H9 (cell line): ENCODE results near the gene TIMM13. TPM values are rescaled to one million over a fixed set of nuclear protein-coding genes. Genes with fewer than 3 reads are reported as not detected.

ENCODE experiments used
- DNase-seq: peaks from one replicate; pipeline ENCODE4 v3.0.0-alpha.2; 2017
- H2AFZ ChIP-seq: one replicate; pipeline ENCODE4 v1.6.1; 2013; ENCODE audit warnings: mild to moderate bottlenecking, low read length, control low read depth, moderate library complexity
- H2AK5ac ChIP-seq: 2 replicates; pipeline ENCODE4 v1.6.1; 2013; ENCODE audit warnings: low read length, control low read depth, mixed read lengths; ENCODE audit not compliant: insufficient read length
- H2BK120ac ChIP-seq: one replicate; pipeline ENCODE4 v1.6.1; 2013; ENCODE audit warnings: low read depth, mild to moderate bottlenecking, low read length, control low read depth, inconsistent platforms; ENCODE audit not compliant: poor library complexity, severe bottlenecking
- H2BK12ac ChIP-seq: 2 replicates; pipeline ENCODE4 v1.6.1; 2013; ENCODE audit warnings: low read length, control low read depth, mixed read lengths, low read depth; ENCODE audit not compliant: insufficient read length
- H2BK15ac ChIP-seq: 2 replicates; pipeline ENCODE4 v1.6.1; 2013; ENCODE audit warnings: low read depth, low read length, control low read depth
- H2BK20ac ChIP-seq: one replicate; pipeline ENCODE4 v1.6.1; 2013; ENCODE audit warnings: low read depth, mild to moderate bottlenecking, low read length, control low read depth, inconsistent platforms; ENCODE audit not compliant: poor library complexity, severe bottlenecking
- H2BK5ac ChIP-seq: 2 replicates; pipeline ENCODE4 v1.6.1; 2013; ENCODE audit warnings: low read length, control low read depth, mixed read lengths; ENCODE audit not compliant: insufficient read length
- H3K14ac ChIP-seq: 2 replicates; pipeline ENCODE4 v1.6.1; 2013; ENCODE audit warnings: low read length, control low read depth; ENCODE audit not compliant: insufficient read depth
- H3K18ac ChIP-seq: 2 replicates; pipeline ENCODE4 v1.6.1; 2013; ENCODE audit warnings: low read depth, mild to moderate bottlenecking, mixed read lengths, low read length, control low read depth; ENCODE audit not compliant: insufficient read length
- H3K23ac ChIP-seq: 2 replicates; pipeline ENCODE4 v1.6.1; 2013; ENCODE audit warnings: low read length, control low read depth, mixed read lengths, low read depth; ENCODE audit not compliant: insufficient read length
- H3K23me2 ChIP-seq: 2 replicates; pipeline ENCODE4 v1.6.1; 2013; ENCODE audit warnings: low read depth, mild to moderate bottlenecking, mixed read lengths, low read length, control low read depth; ENCODE audit not compliant: insufficient read length, poor library complexity, severe bottlenecking
- H3K27ac ChIP-seq: 2 replicates; pipeline ENCODE4 v1.5.1; 2013; ENCODE audit warnings: low read length, control low read depth, mixed read lengths, low read depth; ENCODE audit not compliant: insufficient read length
- H3K27me3 ChIP-seq: 2 replicates; pipeline ENCODE4 v1.6.1; 2013; ENCODE audit warnings: low read length, control low read depth, inconsistent platforms; ENCODE audit not compliant: insufficient read depth
- H3K4ac ChIP-seq: 2 replicates; pipeline ENCODE4 v1.6.1; 2013; ENCODE audit warnings: low read depth, mild to moderate bottlenecking, control low read depth, inconsistent platforms, low read length, moderate library complexity
- H3K4me1 ChIP-seq: 2 replicates; pipeline ENCODE4 v1.6.1; 2013; ENCODE audit warnings: low read length, control low read depth, inconsistent platforms; ENCODE audit not compliant: insufficient read depth
- H3K4me2 ChIP-seq: 2 replicates; pipeline ENCODE4 v1.6.1; 2013; ENCODE audit warnings: low read length, control low read depth, mixed read lengths; ENCODE audit not compliant: insufficient read length, insufficient read depth
- H3K56ac ChIP-seq: 2 replicates; pipeline ENCODE4 v1.6.1; 2013; ENCODE audit warnings: low read depth, mild to moderate bottlenecking, mixed read lengths, low read length, control low read depth; ENCODE audit not compliant: insufficient read length
- H3K79me1 ChIP-seq: 2 replicates; pipeline ENCODE4 v1.6.1; 2013; ENCODE audit warnings: low read depth, mild to moderate bottlenecking, moderate library complexity, low read length, control low read depth, inconsistent platforms; ENCODE audit not compliant: insufficient read depth, poor library complexity, severe bottlenecking
- H3K79me2 ChIP-seq: 2 replicates; pipeline ENCODE4 v1.6.1; 2013; ENCODE audit warnings: low read length, control low read depth, inconsistent platforms; ENCODE audit not compliant: insufficient read depth
- H3K9ac ChIP-seq: 2 replicates; pipeline ENCODE4 v1.6.1; 2013; ENCODE audit warnings: low read length, control low read depth, mixed read lengths; ENCODE audit not compliant: insufficient read length; ENCODE audit errors: extremely low read depth
- H3K9me3 ChIP-seq: one replicate; pipeline ENCODE4 v1.6.1; 2013; ENCODE audit warnings: low read depth, low read length, inconsistent platforms; ENCODE audit not compliant: control insufficient read depth
- H3T11ph ChIP-seq: one replicate; pipeline ENCODE4 v1.6.1; 2013; ENCODE audit warnings: mild to moderate bottlenecking, low read length, control low read depth, inconsistent platforms
- H4K20me1 ChIP-seq: one replicate; pipeline ENCODE4 v1.6.1; 2013; ENCODE audit not compliant: control insufficient read depth, insufficient read length, insufficient read depth
- H4K5ac ChIP-seq: 2 replicates; pipeline ENCODE4 v1.6.1; 2013; ENCODE audit warnings: low read depth, mild to moderate bottlenecking, mixed read lengths, low read length, control low read depth; ENCODE audit not compliant: insufficient read length
- H4K8ac ChIP-seq: replicated peaks from 2 replicates; pipeline ENCODE4 v1.6.1; 2013; ENCODE audit warnings: low read length, control low read depth, mixed read lengths, low read depth; ENCODE audit not compliant: insufficient read length
- H4K91ac ChIP-seq: 2 replicates; pipeline ENCODE4 v1.6.1; 2013; ENCODE audit warnings: low read depth, mild to moderate bottlenecking, moderate library complexity, mixed read lengths, low read length, control low read depth; ENCODE audit not compliant: insufficient read length
- H3K27ac Mint-ChIP-seq, 3 experiments: 2 replicates in 2 of 3; 3 replicates in 1 of 3; pipeline ENCODE4 v1.8.0; 2020 to 2021; ENCODE audit warnings: mixed read lengths in 3 of 3, mild to moderate bottlenecking in 1 of 3, moderate library complexity in 1 of 3
- H3K27me3 Mint-ChIP-seq: 2 replicates; pipeline ENCODE4 v1.8.0; 2021; ENCODE audit warnings: low read depth, mild to moderate bottlenecking, moderate library complexity, mixed read lengths
- H3K36me3 Mint-ChIP-seq, 3 experiments: 2 replicates in 2 of 3; 3 replicates in 1 of 3; pipeline ENCODE4 v1.8.0; 2020 to 2021; ENCODE audit warnings: low read depth in 3 of 3, mixed read lengths in 3 of 3; ENCODE audit not compliant: insufficient read depth in 1 of 3
- H3K4me1 Mint-ChIP-seq, 2 experiments: 2 replicates each; pipeline ENCODE4 v1.8.0; 2020; ENCODE audit warnings: mixed read lengths in 2 of 2
- H3K4me3 Mint-ChIP-seq, 2 experiments: 2 replicates in 1 of 2; 3 replicates in 1 of 2; pipeline ENCODE4 v1.8.0; 2020 to 2021; ENCODE audit warnings: mild to moderate bottlenecking in 2 of 2, mixed read lengths in 2 of 2, moderate library complexity in 1 of 2
- H3K9me3 Mint-ChIP-seq, 2 experiments: 2 replicates in 1 of 2; 3 replicates in 1 of 2; pipeline ENCODE4 v1.8.0; 2020; ENCODE audit warnings: mild to moderate bottlenecking in 2 of 2, mixed read lengths in 2 of 2, moderate library complexity in 1 of 2
- WGBS: extraction: QIAGEN DNeasy Blood & Tissue Kit; methylation state at CpG from one replicate; pipeline ENCODE4 v1.1.7; 2013; ENCODE audit warnings: missing lambda C conversion rate, low lambda C conversion rate, mixed read lengths; ENCODE audit not compliant: insufficient read length; ENCODE audit errors: extremely low coverage; 5-methylcytosine and 5-hydroxymethylcytosine counted together
- total RNA-seq: library from RNA; stranded (reverse); gene quantifications from 2 replicates; pipeline ENCODE4 v1.2.1, GENCODE V29; 2021
- TF ChIP-seq, protein P1 (sequence below): fragments of 200-600 bp; sonication (generic); conservative IDR thresholded peaks from 3 replicates; pipeline ENCODE4 v1.8.0; 2021; ENCODE audit warnings: antibody characterized with exemption, mild to moderate bottlenecking

TIMM13 gene
- total RNA-seq, 1 experiment from 2014 or later, result 214 TPM

DNA sequence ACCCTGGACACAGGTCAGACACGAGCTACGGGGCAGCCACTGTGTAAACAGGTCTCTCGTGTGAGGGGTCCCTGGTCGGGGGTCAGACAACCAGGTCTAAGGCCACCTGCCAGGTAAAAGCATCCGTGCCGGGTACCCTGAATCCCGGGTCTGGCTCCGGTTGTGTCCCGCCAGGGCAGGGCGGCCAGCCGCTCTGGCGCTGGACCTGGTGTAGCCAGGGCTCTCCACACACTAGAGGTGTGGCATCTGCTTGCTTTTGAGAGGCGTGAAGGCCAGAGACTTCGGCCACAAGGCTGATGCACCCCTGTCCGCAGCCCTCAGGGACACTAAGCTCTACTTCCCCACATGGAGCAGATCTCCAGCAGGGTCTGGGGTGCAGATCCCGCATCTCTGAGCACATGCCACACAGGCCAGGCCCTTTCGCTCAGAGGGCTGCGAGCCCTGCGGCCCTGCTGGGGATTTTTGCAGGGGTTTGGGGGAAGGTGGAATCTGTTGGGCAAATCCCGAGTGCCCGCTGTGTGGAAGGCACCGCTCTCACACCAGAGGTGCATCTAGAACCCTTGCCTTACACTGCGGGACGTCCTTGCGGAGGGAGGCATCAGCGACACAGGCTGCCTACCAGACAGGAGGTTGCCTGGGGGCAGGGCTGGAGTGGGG lies 13.8 kb upstream of the TIMM13 start:
- Histone ChIP-seq H3K56ac (no peak overlapping the region), H3K79me1 (peaks cover under 1% of the 10 kb centered on the region), H3K23ac (no peak overlapping the region), H2AK5ac (no peak overlapping the region), H2BK5ac (no peak overlapping the region), H3K79me2 (peaks cover 1% of the 10 kb centered on the region; the same call in 1 of the 2 replicates), H3K9ac (no peak overlapping the region), H3K27me3 (no peaks in the 10 kb centered on the region), H3K18ac (no peak overlapping the region), H3K4ac (no peak overlapping the region), H3K27ac (no peak overlapping the region), H3K4me1 (no peaks in the 10 kb centered on the region), H3T11ph (no peak overlapping the region), H3K14ac (no peak overlapping the region; the same call in 1 of the 2 replicates), H2AFZ (no peak overlapping the region), H4K20me1 (no peaks in the 10 kb centered on the region), H4K91ac (no peak overlapping the region), H3K4me2 (no peak overlapping the region), H2BK15ac (no peak overlapping the region), H3K9me3 (no peaks in the 10 kb centered on the region), H4K8ac (no peak overlapping the region), H3K23me2 (no peaks in the 10 kb centered on the region), H4K5ac (no peak overlapping the region), H2BK12ac (no peak overlapping the region), H2BK120ac (no peak overlapping the region), H2BK20ac (no peak overlapping the region)
- H3K27ac Mint-ChIP-seq, result peak overlapping the region in 1 of 3 experiments; percentile 49; a peak in 1 of 7 replicates
- H3K36me3 Mint-ChIP-seq, result peaks cover 20 to 45% (median 42%) of the 10 kb centered on the region in 3 experiments; a peak in 6 of 7 replicates
- no peak for DNase-seq
- H3K9me3 Mint-ChIP-seq, result no peaks in the 10 kb centered on the region; a peak in 1 of 5 replicates
- WGBS, result no CpG with 5 or more reads among the region's 26 CpGs
- no peak overlapping the region for H3K4me3 Mint-ChIP-seq
- no peaks in the 10 kb centered on the region; the same call in 1 of the 2 replicates for H3K27me3 Mint-ChIP-seq
- TF ChIP-seq, protein P1, sequence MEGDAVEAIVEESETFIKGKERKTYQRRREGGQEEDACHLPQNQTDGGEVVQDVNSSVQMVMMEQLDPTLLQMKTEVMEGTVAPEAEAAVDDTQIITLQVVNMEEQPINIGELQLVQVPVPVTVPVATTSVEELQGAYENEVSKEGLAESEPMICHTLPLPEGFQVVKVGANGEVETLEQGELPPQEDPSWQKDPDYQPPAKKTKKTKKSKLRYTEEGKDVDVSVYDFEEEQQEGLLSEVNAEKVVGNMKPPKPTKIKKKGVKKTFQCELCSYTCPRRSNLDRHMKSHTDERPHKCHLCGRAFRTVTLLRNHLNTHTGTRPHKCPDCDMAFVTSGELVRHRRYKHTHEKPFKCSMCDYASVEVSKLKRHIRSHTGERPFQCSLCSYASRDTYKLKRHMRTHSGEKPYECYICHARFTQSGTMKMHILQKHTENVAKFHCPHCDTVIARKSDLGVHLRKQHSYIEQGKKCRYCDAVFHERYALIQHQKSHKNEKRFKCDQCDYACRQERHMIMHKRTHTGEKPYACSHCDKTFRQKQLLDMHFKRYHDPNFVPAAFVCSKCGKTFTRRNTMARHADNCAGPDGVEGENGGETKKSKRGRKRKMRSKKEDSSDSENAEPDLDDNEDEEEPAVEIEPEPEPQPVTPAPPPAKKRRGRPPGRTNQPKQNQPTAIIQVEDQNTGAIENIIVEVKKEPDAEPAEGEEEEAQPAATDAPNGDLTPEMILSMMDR, result no peak
- peaks cover 0 to under 1% of the 10 kb centered on the region in 2 experiments; a peak in 1 of 4 replicates for H3K4me1 Mint-ChIP-seq
